GM06990 (cell line): ENCODE data around the gene CCDC92.

Source experiments
- DNase-seq: peaks from one replicate; pipeline ENCODE4 v3.0.0-alpha.2; 2011; ENCODE audit not compliant: insufficient read length; ENCODE audit errors: extremely low read depth
- H3K27me3 ChIP-seq: replicated peaks from 2 replicates; pipeline ENCODE4 v1.6.0; 2011; ENCODE audit warnings: low read length; ENCODE audit not compliant: control insufficient read depth, insufficient read depth
- H3K36me3 ChIP-seq: 2 replicates; pipeline ENCODE4 v1.5.1; 2011; ENCODE audit warnings: low read length; ENCODE audit not compliant: control insufficient read depth, insufficient read depth
- H3K4me3 ChIP-seq: replicated peaks from 2 replicates; pipeline ENCODE4 v1.5.1; 2011; ENCODE audit warnings: low read depth, mild to moderate bottlenecking, control low read depth, low read length
- CTCF ChIP-seq: IDR thresholded peaks from 2 replicates; pipeline ENCODE4 v1.5.1; 2011; ENCODE audit warnings: low read length, control low read depth, mild to moderate bottlenecking, inconsistent platforms; ENCODE audit not compliant: insufficient read depth, poor library complexity, severe bottlenecking

The CCDC92 gene

DNA sequence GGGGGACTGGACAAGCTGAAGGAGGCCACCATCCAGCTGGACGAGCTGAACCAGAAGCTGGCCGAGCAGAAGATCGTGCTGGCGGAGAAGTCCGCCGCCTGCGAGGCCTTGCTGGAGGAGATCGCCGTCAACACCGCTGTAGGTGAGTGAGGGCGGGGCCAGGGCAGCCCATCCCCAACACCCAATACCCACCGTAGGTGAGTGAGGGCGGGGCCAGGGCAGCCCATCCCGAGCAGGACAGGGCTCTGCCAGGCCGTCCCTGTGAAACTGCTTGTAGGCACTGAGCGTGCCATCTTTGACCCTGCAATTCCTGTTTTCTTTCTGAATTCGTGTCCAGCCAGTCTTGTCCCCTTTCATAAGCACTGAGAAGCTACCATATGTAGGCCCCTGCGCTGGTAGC lies 74.0 kb downstream of the CCDC92 start:
- no peak for DNase-seq
- TF ChIP-seq CTCF, result no peak
- Histone ChIP-seq H3K36me3 (no peaks in the 10 kb centered on the region), H3K4me3 (no peak overlapping the region), H3K27me3 (peaks cover 2% of the 10 kb centered on the region)

- no peak overlapping the region for H3K4me3 ChIP-seq
- no peaks in the 10 kb centered on the region for H3K36me3 ChIP-seq
- no peak for TF ChIP-seq CTCF
- H3K27me3 ChIP-seq, result peaks cover 2% of the 10 kb centered on the region
- DNase-seq, result no peak
Observed at GRCh38 chr12:123897221-123897620, 75.4 kb downstream of the CCDC92 start.

GRCh38 chr12:123896767-123897166 lies 75.9 kb downstream of the CCDC92 start:
- DNase-seq, result no peak
- Histone ChIP-seq H3K4me3 (no peak overlapping the region), H3K27me3 (peaks cover 2% of the 10 kb centered on the region), H3K36me3 (no peaks in the 10 kb centered on the region)
- no peak for TF ChIP-seq CTCF

GRCh38 chr12:123895451-123895850 lies 77.2 kb downstream of the CCDC92 start:
- TF ChIP-seq CTCF, result no peak
- no peak overlapping the region for H3K4me3 ChIP-seq
- no peak for DNase-seq
- H3K36me3 ChIP-seq, result no peaks in the 10 kb centered on the region
- H3K27me3 ChIP-seq, result peaks cover 2% of the 10 kb centered on the region

GRCh38 chr12:123894823-123895345 lies 77.7 kb downstream of the CCDC92 start:
- Histone ChIP-seq H3K27me3 (peaks cover 2% of the 10 kb centered on the region), H3K4me3 (no peak overlapping the region), H3K36me3 (no peaks in the 10 kb centered on the region)
- TF ChIP-seq CTCF, result no peak
- DNase-seq, result no peak

DNA sequence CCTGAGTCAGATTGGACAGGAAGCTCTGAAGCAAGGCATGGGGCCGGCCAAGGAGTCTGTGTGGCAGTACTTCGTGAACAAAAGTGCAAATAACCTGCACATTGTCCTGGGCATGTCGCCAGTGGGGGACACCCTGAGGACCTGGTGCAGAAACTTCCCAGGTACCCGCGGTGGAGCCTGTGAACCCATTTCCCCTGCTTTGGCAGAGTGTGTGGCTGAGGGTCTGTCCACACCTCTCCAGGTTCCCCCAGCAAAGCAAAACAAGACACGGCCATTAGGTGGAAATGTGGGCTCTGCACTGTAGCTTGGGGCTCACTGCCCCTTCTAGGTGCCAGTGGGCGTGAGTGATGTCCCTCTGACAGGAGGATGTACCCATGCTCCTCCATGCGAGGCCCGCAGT lies 79.4 kb downstream of the CCDC92 start:
- no peaks in the 10 kb centered on the region for H3K27me3 ChIP-seq
- H3K36me3 ChIP-seq, result no peaks in the 10 kb centered on the region
- no peak for TF ChIP-seq CTCF
- no peak for DNase-seq
- H3K4me3 ChIP-seq, result no peak overlapping the region
